ENCODE data around the gene ELAVL1. TPM values are rescaled to one million over a fixed set of nuclear protein-coding genes. Genes with fewer than 3 reads are reported as not detected.
A peak's percentile ranks its signal among the peaks of the same experiment; 100 is the strongest.
"Not testable (repeated sequence)": the region's sequence is repeated elsewhere in the genome, so short reads cannot be mapped to it uniquely, and the experiment has no call there.

The ELAVL1 gene
- total RNA-seq, 2 donors from 2014 or later = 90.5 to 115 TPM

DNA sequence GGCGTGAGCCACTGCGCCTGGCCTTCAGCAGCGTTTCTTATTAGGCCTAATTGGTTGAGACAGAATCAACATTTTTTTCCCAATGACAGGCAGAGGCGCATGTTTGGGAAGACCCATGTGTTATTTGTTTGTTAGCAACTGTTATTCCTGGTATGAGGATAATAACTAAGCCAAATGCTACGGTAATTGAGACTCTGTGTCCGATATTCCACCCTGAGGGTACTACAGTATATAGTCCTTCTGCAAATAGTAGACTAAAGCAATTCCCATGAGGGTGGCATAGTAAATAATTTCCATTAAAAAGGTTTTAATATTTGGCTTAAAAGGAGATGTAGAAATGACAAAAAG, 28.7 kb upstream of the ELAVL1 start:
- no peak for DNase-seq
- Mint-ChIP-seq H3K9me3 (no peaks in the 10 kb centered on the region), H3K27me3 (ENCODE audit: low read depth) (peaks cover 16% of the 10 kb centered on the region), H3K27ac (no peak overlapping the region), H3K36me3 (ENCODE audit: insufficient read depth in 2 of 2) (no peaks in the 10 kb centered on the region), H3K4me1 (ENCODE audit: low read depth) (no peaks in the 10 kb centered on the region), H3K4me3 (no peak overlapping the region)
- ATAC-seq (replicated peaks in 1 of 2) = no peak

GRCh38 chr19:8033287-8034177, 28.1 kb upstream of the ELAVL1 start:
- not testable (repeated sequence) for H3K36me3 Mint-ChIP-seq (ENCODE audit: insufficient read depth in 2 of 2); H3K9me3 Mint-ChIP-seq; H3K27ac Mint-ChIP-seq; H3K4me3 Mint-ChIP-seq; H3K4me1 Mint-ChIP-seq (ENCODE audit: low read depth); DNase-seq; ATAC-seq (replicated peaks in 1 of 2)
- peaks cover 16% of the 10 kb centered on the region for H3K27me3 Mint-ChIP-seq (ENCODE audit: low read depth)

DNA sequence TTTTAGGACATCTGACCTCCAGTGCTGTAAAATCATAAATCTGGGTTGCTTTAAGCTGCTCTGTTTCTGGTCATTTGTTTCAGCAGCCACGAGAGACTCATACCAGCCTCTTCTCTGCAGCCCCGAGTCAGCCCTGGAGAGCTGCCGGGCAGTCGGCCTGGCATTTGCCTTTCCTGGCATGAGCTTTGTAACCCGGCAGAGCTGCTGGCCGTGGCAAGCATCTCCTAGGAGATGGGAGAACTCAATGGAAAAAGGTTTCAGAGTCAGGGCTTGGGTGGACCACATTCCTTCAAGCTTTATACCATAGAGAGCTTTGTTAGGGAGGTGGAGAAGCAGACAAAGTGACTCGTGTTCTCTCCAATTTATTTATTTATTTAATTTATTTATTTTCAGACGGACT, 25.5 kb upstream of the ELAVL1 start:
- ATAC-seq (replicated peaks in 1 of 2) (no peak), DNase-seq (no peak)
- Mint-ChIP-seq H3K4me3 (no peak overlapping the region), H3K4me1 (ENCODE audit: low read depth) (no peaks in the 10 kb centered on the region), H3K36me3 (ENCODE audit: insufficient read depth in 2 of 2) (no peaks in the 10 kb centered on the region), H3K27me3 (ENCODE audit: low read depth) (no peaks in the 10 kb centered on the region), H3K9me3 (no peaks in the 10 kb centered on the region), H3K27ac (no peak overlapping the region)

DNA sequence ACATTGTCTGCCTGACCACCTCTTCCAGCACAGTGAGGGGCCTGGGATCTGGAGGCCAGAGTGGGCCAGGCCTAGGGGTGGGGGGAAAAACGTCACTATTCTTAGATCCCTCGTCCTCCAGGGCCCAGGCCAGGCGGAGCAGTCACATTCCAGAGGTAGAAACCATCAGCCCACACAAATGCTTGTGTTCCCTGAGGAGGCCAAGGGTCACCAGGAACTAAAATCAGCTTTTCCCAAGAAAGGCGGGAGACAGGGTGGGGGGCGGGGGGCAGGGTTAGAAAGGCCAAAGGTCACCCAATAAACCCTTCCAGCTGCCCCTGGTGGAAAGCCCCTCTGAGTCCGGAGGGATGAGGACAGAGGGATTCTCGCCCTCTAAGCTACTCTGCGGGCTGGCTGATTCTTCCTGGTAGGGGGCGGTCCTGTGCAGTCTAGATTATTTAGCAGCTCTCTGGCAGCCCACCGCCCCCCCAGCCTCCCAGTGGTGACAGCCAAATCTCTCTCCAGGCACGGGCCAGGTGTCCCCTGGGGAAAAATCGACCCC, 23.6 kb upstream of the ELAVL1 start:
- no peaks in the 10 kb centered on the region for H3K36me3 Mint-ChIP-seq (ENCODE audit: insufficient read depth in 2 of 2)
- H3K27ac Mint-ChIP-seq = no peak overlapping the region
- no peaks in the 10 kb centered on the region for H3K9me3 Mint-ChIP-seq
- no peaks in the 10 kb centered on the region for H3K27me3 Mint-ChIP-seq (ENCODE audit: low read depth)
- no peak overlapping the region for H3K4me3 Mint-ChIP-seq
- no peaks in the 10 kb centered on the region for H3K4me1 Mint-ChIP-seq (ENCODE audit: low read depth)
- DNase-seq (no peak), ATAC-seq (replicated peaks in 1 of 2) (no peak)

GRCh38 chr19:8025316-8025715, 19.9 kb upstream of the ELAVL1 start:
- Mint-ChIP-seq H3K4me1 (ENCODE audit: low read depth) (no peaks in the 10 kb centered on the region), H3K27ac (no peak overlapping the region), H3K36me3 (ENCODE audit: insufficient read depth in 2 of 2) (no peaks in the 10 kb centered on the region), H3K9me3 (no peaks in the 10 kb centered on the region), H3K27me3 (ENCODE audit: low read depth) (no peaks in the 10 kb centered on the region), H3K4me3 (no peak overlapping the region)
- no peak for DNase-seq
- no peak for ATAC-seq (replicated peaks in 1 of 2)

- DNase-seq; H3K4me1 Mint-ChIP-seq (ENCODE audit: low read depth); H3K36me3 Mint-ChIP-seq (ENCODE audit: insufficient read depth in 2 of 2); H3K4me3 Mint-ChIP-seq; ATAC-seq (replicated peaks in 1 of 2); H3K27ac Mint-ChIP-seq; H3K27me3 Mint-ChIP-seq (ENCODE audit: low read depth); H3K9me3 Mint-ChIP-seq: not testable (repeated sequence)
These were observed 18.8 kb upstream of the ELAVL1 start for GRCh38 chr19:8024256-8024655.

DNA sequence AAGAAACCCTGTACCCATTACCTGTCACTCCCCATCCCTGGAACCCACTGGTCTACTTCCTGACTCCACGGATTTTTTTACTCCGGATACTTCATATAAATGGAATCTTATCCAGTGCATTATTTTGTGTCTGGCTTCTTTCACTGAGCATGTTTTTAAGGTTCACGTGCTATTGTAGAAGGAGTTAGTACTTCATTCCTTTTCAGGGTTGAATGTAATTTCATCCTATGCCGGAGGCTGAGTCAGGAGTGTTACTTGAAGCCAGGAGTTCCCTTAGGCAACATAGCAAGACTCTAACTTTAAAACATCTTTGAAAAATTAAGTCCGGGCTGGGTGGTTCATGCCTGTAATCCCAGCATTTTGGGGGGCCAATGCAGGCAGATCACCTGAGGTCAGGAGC, 17.9 kb upstream of the ELAVL1 start:
- ATAC-seq (replicated peaks in 1 of 2) (no peak), DNase-seq (no peak)
- Mint-ChIP-seq H3K36me3 (ENCODE audit: insufficient read depth in 2 of 2) (no peaks in the 10 kb centered on the region), H3K27me3 (ENCODE audit: low read depth) (no peaks in the 10 kb centered on the region), H3K4me3 (no peak overlapping the region), H3K9me3 (no peaks in the 10 kb centered on the region), H3K4me1 (ENCODE audit: low read depth) (no peaks in the 10 kb centered on the region), H3K27ac (no peak overlapping the region)

- Mint-ChIP-seq H3K27ac (no peak overlapping the region), H3K4me3 (no peak overlapping the region), H3K27me3 (ENCODE audit: low read depth) (no peaks in the 10 kb centered on the region), H3K9me3 (no peaks in the 10 kb centered on the region), H3K4me1 (ENCODE audit: low read depth) (no peaks in the 10 kb centered on the region), H3K36me3 (ENCODE audit: insufficient read depth in 2 of 2) (no peaks in the 10 kb centered on the region)
- ATAC-seq (replicated peaks in 1 of 2) (no peak), DNase-seq (no peak)
These were observed 16.8 kb upstream of the ELAVL1 start for GRCh38 chr19:8022275-8022674.

DNA sequence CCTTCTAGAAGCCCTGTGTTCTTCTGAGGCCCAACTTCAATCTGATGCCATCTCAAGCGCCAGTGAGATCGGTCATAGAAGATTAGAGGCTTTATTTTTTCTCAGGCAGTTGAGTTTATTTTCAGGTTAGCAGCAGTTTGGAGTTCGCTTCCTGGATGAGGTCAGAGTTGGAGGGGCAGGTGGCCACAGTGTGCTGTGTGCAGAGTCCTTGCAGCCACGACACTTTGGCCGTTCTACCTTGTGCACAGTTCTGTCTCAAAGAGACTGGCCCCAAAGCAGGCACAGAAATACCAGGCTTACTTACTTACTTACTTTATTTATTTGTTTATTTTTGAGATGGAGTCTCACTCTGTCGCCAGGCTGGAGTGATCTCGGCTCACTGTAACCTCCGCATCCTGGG, 15.9 kb upstream of the ELAVL1 start:
- H3K27me3 Mint-ChIP-seq (ENCODE audit: low read depth) = no peaks in the 10 kb centered on the region
- H3K4me1 Mint-ChIP-seq (ENCODE audit: low read depth) = no peaks in the 10 kb centered on the region
- H3K36me3 Mint-ChIP-seq (ENCODE audit: insufficient read depth in 2 of 2) = no peaks in the 10 kb centered on the region
- no peaks in the 10 kb centered on the region for H3K9me3 Mint-ChIP-seq
- no peak for DNase-seq
- no peak overlapping the region for H3K27ac Mint-ChIP-seq
- no peak overlapping the region for H3K4me3 Mint-ChIP-seq
- no peak for ATAC-seq (replicated peaks in 1 of 2)

DNA sequence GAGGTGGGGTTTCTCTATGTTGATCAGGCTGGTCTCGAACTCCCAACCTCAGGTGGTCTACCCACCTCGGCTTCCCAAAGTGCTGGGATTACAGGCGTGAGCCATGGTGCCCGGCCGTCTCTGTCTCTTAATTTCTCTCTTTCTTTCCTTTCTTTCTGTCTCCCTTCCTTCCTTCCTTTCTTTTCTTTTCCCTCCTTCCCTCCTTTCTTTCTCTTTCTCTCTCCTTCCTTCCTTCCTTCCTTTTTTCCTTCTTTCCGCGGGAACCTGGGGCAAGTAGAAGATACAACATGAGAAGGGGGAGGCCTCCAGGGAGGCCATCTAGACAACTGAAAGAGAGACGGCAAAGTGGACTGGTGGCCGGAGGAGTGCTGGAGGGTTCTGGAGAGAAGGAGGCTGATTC, 15.2 kb upstream of the ELAVL1 start:
- Mint-ChIP-seq H3K4me3 (no peak overlapping the region), H3K27ac (no peak overlapping the region), H3K27me3 (ENCODE audit: low read depth) (no peaks in the 10 kb centered on the region), H3K9me3 (no peaks in the 10 kb centered on the region), H3K36me3 (ENCODE audit: insufficient read depth in 2 of 2) (no peaks in the 10 kb centered on the region), H3K4me1 (ENCODE audit: low read depth) (no peaks in the 10 kb centered on the region)
- DNase-seq = no peak
- ATAC-seq (replicated peaks in 1 of 2) = no peak

DNA sequence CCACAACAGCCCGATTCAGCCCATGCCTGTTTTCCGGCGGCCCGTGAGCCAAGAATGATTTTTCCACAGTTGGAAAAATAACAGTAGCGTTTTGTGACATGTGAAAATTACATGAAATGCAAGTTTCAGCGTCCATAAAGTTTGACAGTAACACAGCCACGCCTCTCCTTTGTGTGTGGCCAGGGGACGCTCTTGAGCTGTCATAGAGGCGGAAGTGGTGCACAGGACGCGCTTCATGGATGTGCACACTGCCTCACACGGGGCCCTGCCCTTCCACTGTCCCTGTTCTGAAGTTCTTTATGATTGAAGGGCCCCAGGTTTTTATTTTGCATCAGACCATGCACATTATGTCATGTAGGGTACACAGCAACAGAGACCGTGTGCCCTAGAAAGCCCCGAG, 12.4 kb upstream of the ELAVL1 start:
- peak; percentile 82 to 87 for ATAC-seq (replicated peaks in 1 of 2)
- H3K36me3 Mint-ChIP-seq (ENCODE audit: insufficient read depth in 2 of 2) = peaks cover 0 to 2% of the 10 kb centered on the region in 2 donors
- no peaks in the 10 kb centered on the region for H3K9me3 Mint-ChIP-seq
- DNase-seq = peak; percentile 46 to 52
- H3K4me3 Mint-ChIP-seq = no peak overlapping the region
- no peaks in the 10 kb centered on the region for H3K27me3 Mint-ChIP-seq (ENCODE audit: low read depth)
- H3K4me1 Mint-ChIP-seq (ENCODE audit: low read depth) = no peaks in the 10 kb centered on the region
- no peak overlapping the region for H3K27ac Mint-ChIP-seq

DNA sequence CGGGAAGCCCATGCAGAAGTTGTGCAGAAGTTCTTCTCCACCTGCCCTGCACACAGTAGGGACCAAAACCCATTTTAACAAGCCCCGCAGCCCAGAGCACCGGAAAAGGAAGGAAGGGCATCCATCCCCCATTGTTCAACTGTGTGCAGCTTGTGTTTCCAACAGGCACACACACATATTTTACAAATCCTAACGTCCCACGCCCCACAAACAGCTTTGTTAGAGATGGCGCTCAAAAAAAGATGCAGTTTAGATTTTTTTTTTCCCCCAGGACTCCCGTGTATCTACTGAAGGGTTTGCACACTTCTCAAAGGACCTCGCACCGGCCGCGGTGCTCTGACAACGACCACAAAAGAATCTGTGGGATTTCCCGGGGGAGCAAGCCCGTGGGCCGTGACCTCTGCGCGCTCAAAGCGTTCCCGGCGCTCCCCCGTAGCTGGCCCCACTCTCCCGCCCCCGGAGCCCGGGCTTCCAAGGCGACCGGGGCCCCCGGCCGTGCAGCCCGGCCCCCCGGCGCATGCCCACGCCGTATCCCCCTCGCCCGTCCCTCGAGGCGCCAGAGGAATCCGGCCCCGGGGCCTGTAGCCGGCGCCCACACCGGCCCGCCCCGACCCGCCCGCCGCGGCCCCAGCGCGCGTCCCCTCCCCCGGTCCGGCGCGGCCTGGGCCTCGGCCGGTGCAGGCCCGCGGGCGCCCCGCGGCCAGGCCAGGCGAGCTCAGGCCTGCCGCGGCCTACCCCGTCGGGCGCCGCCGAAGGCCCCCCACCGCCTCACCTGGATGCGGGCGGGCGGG, 523 bp downstream of the ELAVL1 start:
- H3K9me3 Mint-ChIP-seq = no peaks in the 10 kb centered on the region
- peaks cover 45% of the 10 kb centered on the region for H3K4me1 Mint-ChIP-seq (ENCODE audit: low read depth)
- peak overlapping the region; percentile 98 for H3K4me3 Mint-ChIP-seq
- H3K27me3 Mint-ChIP-seq (ENCODE audit: low read depth) = no peaks in the 10 kb centered on the region
- DNase-seq = peak; percentile 32 to 41
- H3K27ac Mint-ChIP-seq = peak overlapping the region; percentile 95
- H3K36me3 Mint-ChIP-seq (ENCODE audit: insufficient read depth in 2 of 2) = peaks cover 2 to 3% of the 10 kb centered on the region in 2 donors
- ATAC-seq (replicated peaks in 1 of 2) = peak; percentile 36 to 38

GRCh38 chr19:8004001-8004400, 1.4 kb downstream of the ELAVL1 start:
- ATAC-seq (replicated peaks in 1 of 2) (no peak), DNase-seq (no peak)
- H3K4me1 Mint-ChIP-seq (ENCODE audit: low read depth) = peaks cover 47% of the 10 kb centered on the region
- peak overlapping the region; percentile 98 for H3K4me3 Mint-ChIP-seq
- H3K27me3 Mint-ChIP-seq (ENCODE audit: low read depth) = no peaks in the 10 kb centered on the region
- no peaks in the 10 kb centered on the region for H3K9me3 Mint-ChIP-seq
- H3K27ac Mint-ChIP-seq = no peak overlapping the region
- peaks cover 2 to 3% of the 10 kb centered on the region in 2 donors for H3K36me3 Mint-ChIP-seq (ENCODE audit: insufficient read depth in 2 of 2)

All from activated T-cell treated with anti-CD3 and anti-CD28 coated beads, Interleukin-2, amount 50 U/mL, for 72 hours (primary cell).